ENCODE measurements around the gene SPATS2. TPM values are rescaled to one million over a fixed set of nuclear protein-coding genes. Genes with fewer than 3 reads are reported as not detected.

The SPATS2 gene
- total RNA-seq, 2 experiments from 2014 or later = 10.6 to 18.8 TPM

DNA sequence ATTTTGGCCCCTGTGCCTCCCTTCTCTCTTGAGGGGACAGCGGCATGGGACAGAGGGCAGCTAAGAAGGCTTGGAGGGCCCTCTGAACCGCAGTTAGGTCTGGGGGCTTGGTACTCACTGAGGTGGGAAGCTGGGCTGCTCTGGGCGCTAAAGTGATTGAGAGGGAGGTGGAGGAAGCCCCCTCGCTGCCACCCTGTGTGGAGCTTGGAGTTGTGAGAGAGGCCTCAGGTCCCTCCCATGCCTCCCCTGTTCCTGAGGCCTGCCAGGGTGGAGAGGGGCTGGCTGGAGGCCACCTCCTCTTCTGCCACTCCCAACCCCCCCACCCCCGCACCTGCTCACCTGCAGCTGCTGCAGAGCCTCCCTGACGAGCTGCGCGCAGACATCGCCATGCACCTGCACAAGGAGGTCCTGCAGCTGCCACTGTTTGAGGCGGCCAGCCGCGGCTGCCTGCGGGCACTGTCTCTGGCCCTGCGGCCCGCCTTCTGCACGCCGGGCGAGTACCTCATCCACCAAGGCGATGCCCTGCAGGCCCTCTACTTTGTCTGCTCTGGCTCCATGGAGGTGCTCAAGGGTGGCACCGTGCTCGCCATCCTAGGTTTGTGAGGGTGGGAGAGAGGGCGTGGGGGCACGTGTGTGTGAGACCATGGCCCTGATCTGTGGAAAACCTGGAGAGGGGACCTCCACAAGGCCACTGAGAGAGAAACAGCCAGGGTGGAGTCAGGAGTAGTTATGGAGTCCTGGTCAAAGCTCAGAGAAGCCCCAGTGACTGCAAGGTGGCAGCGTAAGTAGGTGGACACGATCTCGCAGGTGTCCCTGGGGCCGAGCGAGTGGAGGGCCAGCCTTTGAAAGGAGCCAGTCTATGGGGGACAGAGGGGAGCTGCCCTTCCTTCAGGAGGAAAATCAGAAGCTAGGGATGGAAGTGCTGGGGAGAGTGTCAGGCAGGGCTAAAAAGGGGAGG lies 182.8 kb downstream of the SPATS2 start:
- CTCF ChIA-PET = interaction anchor here (0.6 to 1.5 kb wide), 6 partner anchors 11 to 261 kb away, joined by 3 read pairs; no protein-coding TSS in a partner anchor
- H3K27ac Mint-ChIP-seq = no peak overlapping the region

GRCh38 chr12:49550693-49551252 lies 183.5 kb downstream of the SPATS2 start:
- POLR2A ChIA-PET = no interaction called here
- no peak for DNase-seq
- no peak overlapping the region for H3K4me3 Mint-ChIP-seq
- no peaks in the 10 kb centered on the region for H3K9me3 Mint-ChIP-seq (ENCODE audit: low read depth)
- H3K27me3 Mint-ChIP-seq = peaks cover 12% of the 10 kb centered on the region
- H3K4me1 Mint-ChIP-seq = peaks cover 6% of the 10 kb centered on the region
- H3K27ac Mint-ChIP-seq = no peak overlapping the region
- H3K36me3 Mint-ChIP-seq (ENCODE audit: low read depth) = no peaks in the 10 kb centered on the region
- CTCF ChIA-PET = interaction anchor here (0.6 to 1.7 kb wide), 7 partner anchors 10 to 262 kb away, joined by 3 to 4 read pairs (median 3); no protein-coding TSS in a partner anchor
- ATAC-seq = no peak
- intact Hi-C loops (cut with DNase I, micrococcal nuclease) = no loop called here

More for the DNA sequence above, 182.8 kb downstream of the SPATS2 start:
- no peaks in the 10 kb centered on the region for H3K36me3 Mint-ChIP-seq (ENCODE audit: low read depth)
- DNase-seq (no peak), ATAC-seq (no peak)
- H3K9me3 Mint-ChIP-seq (ENCODE audit: low read depth) = no peaks in the 10 kb centered on the region
- intact Hi-C loops (cut with DNase I, micrococcal nuclease) = no loop called here
- peaks cover 12% of the 10 kb centered on the region for H3K27me3 Mint-ChIP-seq
- POLR2A ChIA-PET = no interaction called here
- H3K4me3 Mint-ChIP-seq = peak overlapping the region; percentile 70
- H3K4me1 Mint-ChIP-seq = peaks cover 6% of the 10 kb centered on the region

DNA sequence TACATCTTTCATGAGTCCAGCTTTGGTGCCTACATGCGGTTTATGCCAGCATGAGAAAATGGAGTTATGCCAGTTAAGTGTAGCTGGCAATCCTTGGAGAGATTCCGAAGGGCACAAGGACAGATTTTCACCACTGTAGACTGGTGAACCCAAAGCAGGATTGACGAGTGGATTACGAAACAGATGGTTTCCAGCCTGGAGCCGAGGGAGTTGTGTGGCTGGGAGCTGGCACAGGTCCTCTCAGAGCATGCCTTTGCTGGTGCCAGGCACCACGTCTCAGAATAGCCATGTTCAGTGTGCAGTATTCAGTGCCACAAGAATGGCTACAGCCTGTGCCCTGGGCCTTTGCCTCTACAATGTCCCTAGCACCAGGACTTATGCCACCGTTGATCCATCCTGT lies 184.8 kb downstream of the SPATS2 start:
- no peaks in the 10 kb centered on the region for H3K36me3 Mint-ChIP-seq (ENCODE audit: low read depth)
- POLR2A ChIA-PET = no interaction called here
- H3K27me3 Mint-ChIP-seq = peaks cover 12% of the 10 kb centered on the region
- no peaks in the 10 kb centered on the region for H3K9me3 Mint-ChIP-seq (ENCODE audit: low read depth)
- ATAC-seq = no peak
- intact Hi-C loops (cut with DNase I, micrococcal nuclease) = no loop called here
- peaks cover 6% of the 10 kb centered on the region for H3K4me1 Mint-ChIP-seq
- CTCF ChIA-PET = interaction anchor here (0.9 to 1.7 kb wide), 4 partner anchors 8 to 194 kb away, joined by 3 to 4 read pairs (median 3); no protein-coding TSS in a partner anchor
- H3K27ac Mint-ChIP-seq = no peak overlapping the region
- DNase-seq = no peak
- no peak overlapping the region for H3K4me3 Mint-ChIP-seq

GRCh38 chr12:49552425-49552824 lies 185.2 kb downstream of the SPATS2 start:
- no peaks in the 10 kb centered on the region for H3K9me3 Mint-ChIP-seq (ENCODE audit: low read depth)
- ChIA-PET CTCF (interaction anchor here (0.9 to 1.7 kb wide), 5 partner anchors 8 to 195 kb away, joined by 3 to 5 read pairs (median 3); no protein-coding TSS in a partner anchor), POLR2A (no interaction called here)
- H3K27ac Mint-ChIP-seq = no peak overlapping the region
- H3K4me1 Mint-ChIP-seq = peaks cover 6% of the 10 kb centered on the region
- DNase-seq = no peak
- H3K27me3 Mint-ChIP-seq = peaks cover 8% of the 10 kb centered on the region
- no peak overlapping the region for H3K4me3 Mint-ChIP-seq
- no peaks in the 10 kb centered on the region for H3K36me3 Mint-ChIP-seq (ENCODE audit: low read depth)
- intact Hi-C loops (cut with DNase I, micrococcal nuclease) = no loop called here
- no peak for ATAC-seq

DNA sequence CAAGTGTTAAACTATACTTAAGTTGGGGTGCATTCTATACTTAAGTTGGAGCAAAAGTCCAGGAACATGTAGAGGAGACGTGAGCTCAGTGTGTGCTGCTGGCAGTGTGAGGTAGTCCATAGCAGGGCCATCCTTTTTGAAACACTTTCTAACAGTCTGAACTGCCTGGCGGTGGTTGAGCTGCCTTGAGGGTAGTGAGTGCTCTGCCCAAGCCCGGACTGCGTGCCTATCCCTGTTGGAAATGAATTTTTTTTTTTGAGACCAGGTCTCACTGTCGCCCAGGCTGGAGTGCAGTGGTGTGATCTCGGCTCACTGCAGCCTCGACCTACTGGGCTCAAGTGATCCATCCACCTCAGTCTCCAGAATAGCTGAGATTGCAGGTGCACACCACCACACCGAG lies 185.6 kb downstream of the SPATS2 start:
- DNase-seq (no peak), ATAC-seq (no peak)
- H3K36me3 Mint-ChIP-seq (ENCODE audit: low read depth) = no peaks in the 10 kb centered on the region
- POLR2A ChIA-PET = no interaction called here
- peaks cover 7% of the 10 kb centered on the region for H3K27me3 Mint-ChIP-seq
- no peaks in the 10 kb centered on the region for H3K9me3 Mint-ChIP-seq (ENCODE audit: low read depth)
- H3K4me3 Mint-ChIP-seq = no peak overlapping the region
- CTCF ChIA-PET = interaction anchor here (0.9 to 1.7 kb wide), 4 partner anchors 9 to 26 kb away, joined by 3 to 5 read pairs (median 3); no protein-coding TSS in a partner anchor
- intact Hi-C loops (cut with DNase I, micrococcal nuclease) = no loop called here
- no peak overlapping the region for H3K27ac Mint-ChIP-seq
- peaks cover 6% of the 10 kb centered on the region for H3K4me1 Mint-ChIP-seq

- ChIA-PET CTCF (interaction anchor here (0.7 to 1.7 kb wide), 7 partner anchors 8 to 267 kb away, joined by 3 to 9 read pairs (median 4); no protein-coding TSS in a partner anchor), POLR2A (no interaction called here)
- DNase-seq (no peak), ATAC-seq (peak; percentile 74)
- peaks cover 3% of the 10 kb centered on the region for H3K4me1 Mint-ChIP-seq
- intact Hi-C loops (cut with DNase I, micrococcal nuclease) = no loop called here
- H3K27me3 Mint-ChIP-seq = peaks cover 3% of the 10 kb centered on the region
- no peak overlapping the region for H3K4me3 Mint-ChIP-seq
- H3K36me3 Mint-ChIP-seq (ENCODE audit: low read depth) = peaks cover 1% of the 10 kb centered on the region
- H3K9me3 Mint-ChIP-seq (ENCODE audit: low read depth) = no peaks in the 10 kb centered on the region
- H3K27ac Mint-ChIP-seq = no peak overlapping the region
Measured at GRCh38 chr12:49553512-49554088, 186.3 kb downstream of the SPATS2 start.

DNA sequence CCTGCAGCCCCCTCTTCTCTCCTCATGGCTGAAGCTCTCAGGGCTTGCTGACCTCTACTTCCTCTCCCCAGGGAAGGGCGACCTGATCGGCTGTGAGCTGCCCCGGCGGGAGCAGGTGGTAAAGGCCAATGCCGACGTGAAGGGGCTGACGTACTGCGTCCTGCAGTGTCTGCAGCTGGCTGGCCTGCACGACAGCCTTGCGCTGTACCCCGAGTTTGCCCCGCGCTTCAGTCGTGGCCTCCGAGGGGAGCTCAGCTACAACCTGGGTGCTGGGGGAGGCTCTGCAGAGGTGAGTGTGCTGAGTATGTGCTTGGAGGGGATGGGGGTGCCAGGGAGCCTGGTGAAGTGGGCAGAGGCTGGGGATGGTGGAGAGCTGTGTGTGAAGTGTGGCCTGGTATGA lies 187.0 kb downstream of the SPATS2 start:
- no peak for DNase-seq
- ChIA-PET POLR2A (no interaction called here), CTCF (interaction anchor here (0.6 to 1.7 kb wide), 8 partner anchors 8 to 267 kb away, joined by 3 to 9 read pairs (median 4); no protein-coding TSS in a partner anchor)
- H3K4me1 Mint-ChIP-seq = no peaks in the 10 kb centered on the region
- intact Hi-C loops (cut with DNase I, micrococcal nuclease) = no loop called here
- peaks cover 3% of the 10 kb centered on the region for H3K36me3 Mint-ChIP-seq (ENCODE audit: low read depth)
- no peaks in the 10 kb centered on the region for H3K9me3 Mint-ChIP-seq (ENCODE audit: low read depth)
- H3K27me3 Mint-ChIP-seq = no peaks in the 10 kb centered on the region
- H3K4me3 Mint-ChIP-seq = no peak overlapping the region
- no peak overlapping the region for H3K27ac Mint-ChIP-seq
- no peak for ATAC-seq

DNA sequence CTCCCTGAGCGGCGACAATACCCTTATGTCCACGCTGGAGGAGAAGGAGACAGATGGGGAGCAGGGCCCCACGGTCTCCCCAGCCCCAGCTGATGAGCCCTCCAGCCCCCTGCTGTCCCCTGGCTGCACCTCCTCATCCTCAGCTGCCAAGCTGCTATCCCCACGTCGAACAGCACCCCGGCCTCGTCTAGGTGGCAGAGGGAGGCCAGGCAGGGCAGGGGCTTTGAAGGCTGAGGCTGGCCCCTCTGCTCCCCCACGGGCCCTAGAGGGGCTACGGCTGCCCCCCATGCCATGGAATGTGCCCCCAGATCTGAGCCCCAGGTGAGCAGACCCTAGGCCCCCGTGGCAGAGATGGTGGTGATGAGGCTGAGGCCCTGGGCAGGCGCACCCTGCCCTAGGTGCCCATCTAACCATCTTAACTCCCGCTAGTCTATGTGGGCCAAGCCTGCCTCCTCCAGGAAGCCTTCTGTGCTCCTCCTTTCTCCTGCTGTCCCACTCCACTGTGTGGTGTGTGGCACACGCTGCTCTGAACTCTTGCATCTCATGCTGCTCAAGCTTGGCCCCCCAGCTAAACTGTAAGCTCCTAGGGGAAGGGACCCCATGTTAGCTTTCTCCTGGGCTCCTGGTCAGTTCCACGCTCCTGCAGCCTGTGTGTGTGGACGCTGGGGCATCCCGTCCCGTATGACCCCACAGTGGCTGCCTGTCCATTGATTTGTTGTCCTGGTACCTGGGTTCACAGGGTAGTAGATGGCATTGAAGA lies 188.5 kb downstream of the SPATS2 start:
- H3K9me3 Mint-ChIP-seq (ENCODE audit: low read depth) = no peaks in the 10 kb centered on the region
- H3K27ac Mint-ChIP-seq = no peak overlapping the region
- no peaks in the 10 kb centered on the region for H3K27me3 Mint-ChIP-seq
- H3K36me3 Mint-ChIP-seq (ENCODE audit: low read depth) = peaks cover 9% of the 10 kb centered on the region
- POLR2A ChIA-PET = no interaction called here
- intact Hi-C loops (cut with DNase I, micrococcal nuclease) = no loop called here
- CTCF ChIA-PET = interaction anchor here (0.6 kb wide), 1 partner anchor 26 kb away, joined by 3 read pairs; no protein-coding TSS in a partner anchor
- peaks cover 2% of the 10 kb centered on the region for H3K4me1 Mint-ChIP-seq
- ATAC-seq (no peak), DNase-seq (no peak)
- no peak overlapping the region for H3K4me3 Mint-ChIP-seq

GRCh38 chr12:49556391-49557186 lies 189.3 kb downstream of the SPATS2 start:
- peaks cover 5% of the 10 kb centered on the region for H3K4me1 Mint-ChIP-seq
- POLR2A ChIA-PET = no interaction called here
- no peaks in the 10 kb centered on the region for H3K9me3 Mint-ChIP-seq (ENCODE audit: low read depth)
- no peak overlapping the region for H3K4me3 Mint-ChIP-seq
- CTCF ChIA-PET = interaction anchor here (0.6 to 1.2 kb wide), 4 partner anchors 12 to 136 kb away, joined by 3 to 4 read pairs (median 4); no protein-coding TSS in a partner anchor
- ATAC-seq = no peak
- H3K27ac Mint-ChIP-seq = no peak overlapping the region
- no peaks in the 10 kb centered on the region for H3K27me3 Mint-ChIP-seq
- DNase-seq = no peak
- H3K36me3 Mint-ChIP-seq (ENCODE audit: low read depth) = peaks cover 11% of the 10 kb centered on the region
- intact Hi-C loops (cut with DNase I, micrococcal nuclease) = no loop called here

DNA sequence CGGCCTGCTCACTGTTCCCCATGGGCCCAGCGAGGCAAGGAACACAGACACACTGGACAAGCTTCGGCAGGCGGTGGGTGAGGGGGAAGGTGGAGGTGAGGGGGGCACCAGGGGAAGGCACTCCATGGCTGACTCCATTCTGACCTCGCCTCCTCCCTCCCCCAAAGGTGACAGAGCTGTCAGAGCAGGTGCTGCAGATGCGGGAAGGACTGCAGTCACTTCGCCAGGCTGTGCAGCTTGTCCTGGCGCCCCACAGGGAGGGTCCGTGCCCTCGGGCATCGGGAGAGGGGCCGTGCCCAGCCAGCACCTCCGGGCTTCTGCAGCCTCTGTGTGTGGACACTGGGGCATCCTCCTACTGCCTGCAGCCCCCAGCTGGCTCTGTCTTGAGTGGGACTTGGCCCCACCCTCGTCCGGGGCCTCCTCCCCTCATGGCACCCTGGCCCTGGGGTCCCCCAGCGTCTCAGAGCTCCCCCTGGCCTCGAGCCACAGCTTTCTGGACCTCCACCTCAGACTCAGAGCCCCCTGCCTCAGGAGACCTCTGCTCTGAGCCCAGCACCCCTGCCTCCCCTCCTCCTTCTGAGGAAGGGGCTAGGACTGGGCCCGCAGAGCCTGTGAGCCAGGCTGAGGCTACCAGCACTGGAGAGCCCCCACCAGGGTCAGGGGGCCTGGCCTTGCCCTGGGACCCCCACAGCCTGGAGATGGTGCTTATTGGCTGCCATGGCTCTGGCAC lies 190.1 kb downstream of the SPATS2 start:
- Mint-ChIP-seq H3K27ac (no peak overlapping the region), H3K36me3 (ENCODE audit: low read depth) (peaks cover 17% of the 10 kb centered on the region), H3K27me3 (no peaks in the 10 kb centered on the region), H3K4me1 (peaks cover 5% of the 10 kb centered on the region), H3K9me3 (ENCODE audit: low read depth) (no peaks in the 10 kb centered on the region), H3K4me3 (no peak overlapping the region)
- no peak for DNase-seq
- ChIA-PET CTCF (interaction anchor here (0.6 to 1.2 kb wide), 4 partner anchors 11 to 136 kb away, joined by 3 to 4 read pairs (median 4); no protein-coding TSS in a partner anchor), POLR2A (no interaction called here)
- intact Hi-C loops (cut with DNase I, micrococcal nuclease) = no loop called here
- no peak for ATAC-seq
